Panc1 (cell line): ENCODE data around the gene DGCR2. TPM values are rescaled to one million over a fixed set of nuclear protein-coding genes. Genes with fewer than 3 reads are reported as not detected.

Experiments
- ATAC-seq: fragments of 200-7000 bp; cut with Tn5 transposase; 2 replicates; pipeline ENCODE4 v1.9.1; 2020; ENCODE audit warnings: mild to moderate bottlenecking, moderate library complexity
- BruUV-seq: library from RNA; stranded (reverse); fragments of 400-500 nt; replicated peaks from 2 replicates; lab custom pipeline; 2021; lab: Mats Ljungman, UMichigan
- CTCF ChIA-PET: fragments of 300-600 bp; sonication (Branson Sonifier 250); formaldehyde crosslinking; loops from one replicate; lab custom pipeline; 2022; ENCODE audit warnings: antibody characterized with exemption; lab: Charles Lee
- POLR2A ChIA-PET: fragments of 300-600 bp; sonication (Branson Sonifier 250); formaldehyde crosslinking; loops from one replicate; lab custom pipeline; 2022; ENCODE audit warnings: antibody characterized with exemption; lab: Charles Lee
- DNase-seq: peaks from one replicate; pipeline ENCODE4 v3.0.0-alpha.2; 2010; ENCODE audit warnings: low read depth, low spot score
- H3K27ac ChIP-seq: 2 replicates; pipeline ENCODE4 v1.5.1; 2011; ENCODE audit warnings: mild to moderate bottlenecking, low read length, inconsistent platforms
- H3K27me3 ChIP-seq: fragments of 200-500 bp; sonication (Bioruptor generic); 2 replicates; pipeline ENCODE4 v1.6.0; 2014; ENCODE audit warnings: low read length, inconsistent platforms; ENCODE audit not compliant: control insufficient read depth, insufficient read depth
- H3K36me3 ChIP-seq: fragments of 200-500 bp; sonication (Bioruptor generic); 2 replicates; pipeline ENCODE4 v1.5.1; 2014; ENCODE audit warnings: inconsistent platforms, mild to moderate bottlenecking, low read length, moderate library complexity; ENCODE audit not compliant: control insufficient read depth, insufficient read depth
- H3K4me1 ChIP-seq: 2 replicates; pipeline ENCODE4 v1.5.1; 2011; ENCODE audit warnings: inconsistent platforms, mild to moderate bottlenecking, low read length, moderate library complexity; ENCODE audit not compliant: control insufficient read depth, insufficient read depth
- H3K4me3 ChIP-seq, 2 experiments: 2 replicates each; pipeline ENCODE4 v1.5.1; 2011 to 2012; ENCODE audit warnings: low read depth in 2 of 2, low read length in 2 of 2, mild to moderate bottlenecking in 2 of 2, inconsistent platforms in 1 of 2, moderate library complexity in 1 of 2
- H3K9me3 ChIP-seq: fragments of 200-500 bp; sonication (Bioruptor generic); 2 replicates; pipeline ENCODE4 v1.5.1; 2014; ENCODE audit warnings: low read depth, mild to moderate bottlenecking, inconsistent platforms, low read length, moderate library complexity; ENCODE audit not compliant: control insufficient read depth, insufficient read depth
- POLR2AphosphoS5 ChIP-seq: IDR thresholded peaks from 2 replicates; pipeline ENCODE4 v1.6.1; 2012; ENCODE audit warnings: mild to moderate bottlenecking, low read depth, low read length, moderate library complexity
- SIN3A ChIP-seq: IDR thresholded peaks from 2 replicates; pipeline ENCODE4 v1.6.1; 2012; ENCODE audit warnings: low read depth, mild to moderate bottlenecking, low read length, moderate library complexity, borderline replicate concordance; ENCODE audit not compliant: insufficient read depth
- TCF7L2 ChIP-seq: IDR thresholded peaks from 2 replicates; pipeline ENCODE4 v1.6.1; 2011; ENCODE audit warnings: mild to moderate bottlenecking, low read depth, low read length, inconsistent platforms
- in situ Hi-C: cut with HindIII; loops from 2 replicates; pipeline ENCODE4 v1.10.0; 2016; ENCODE audit warnings: low sequenced_read_pairs, low pct_unique_long_range_greater_than_20kb
- intact Hi-C: fragments of 100-400 bp; cut with micrococcal nuclease; formaldehyde crosslinking; loops from one replicate; pipeline ENCODE4 v1.10.0; 2022; ENCODE audit not compliant: unreplicated experiment
- total RNA-seq: library from RNA; stranded (reverse); gene quantifications from one replicate; pipeline ENCODE4 v1.2.1, GENCODE V29; 2021; ENCODE audit not compliant: unreplicated experiment
- TF ChIP-seq, protein P1 (sequence below): fragments of 450-650 bp; IDR thresholded peaks from 2 replicates; pipeline ENCODE4 v1.5.1; 2017; ENCODE audit warnings: mild to moderate bottlenecking
- TF ChIP-seq, protein P2 (sequence below), 2 experiments: IDR thresholded peaks; 2 replicates each; pipeline ENCODE4 v1.6.1; 2011 to 2012; ENCODE audit warnings: low read depth in 2 of 2, control low read depth in 1 of 2, low read length in 1 of 2, mild to moderate bottlenecking in 1 of 2, moderate library complexity in 1 of 2; ENCODE audit not compliant: insufficient read depth in 1 of 2

DGCR2 gene
- total RNA-seq, 1 experiment from 2014 or later, result 35.1 TPM

DNA sequence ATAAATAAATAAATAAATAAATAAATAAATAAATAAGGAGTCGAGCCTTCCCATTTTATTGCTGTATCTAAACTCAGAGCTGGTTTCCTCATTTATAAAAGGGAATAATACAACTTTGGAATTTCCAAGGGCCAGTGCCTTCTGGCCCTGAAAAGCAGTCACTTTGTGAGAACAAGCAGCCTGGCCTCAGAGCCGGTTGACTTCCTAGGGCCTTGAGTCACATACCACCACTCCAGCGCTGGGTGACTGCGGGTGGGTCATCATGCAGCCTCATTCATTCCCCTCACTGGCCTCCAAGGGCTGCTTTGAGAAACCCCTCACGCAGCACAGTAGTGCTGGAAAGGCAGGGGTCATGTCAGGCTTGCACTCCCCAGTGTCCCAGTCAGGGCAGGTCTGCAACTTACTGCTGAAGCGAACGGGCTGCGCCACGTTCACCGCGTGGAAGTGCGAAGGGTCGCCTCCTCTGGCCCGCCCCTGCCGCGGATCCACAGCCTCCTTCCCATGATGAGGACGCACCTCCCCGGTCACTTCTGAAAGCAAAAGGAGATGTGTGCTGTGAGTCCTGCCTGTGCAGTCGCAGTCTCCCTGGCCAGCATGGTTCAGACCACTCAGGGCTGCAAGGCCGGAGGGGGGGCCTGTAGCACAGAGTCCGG lies 54.4 kb downstream of the DGCR2 start:
- POLR2A ChIA-PET, result no interaction called here
- H3K36me3 ChIP-seq, result no peaks in the 10 kb centered on the region
- intact Hi-C loops, result no loop called here

DNA sequence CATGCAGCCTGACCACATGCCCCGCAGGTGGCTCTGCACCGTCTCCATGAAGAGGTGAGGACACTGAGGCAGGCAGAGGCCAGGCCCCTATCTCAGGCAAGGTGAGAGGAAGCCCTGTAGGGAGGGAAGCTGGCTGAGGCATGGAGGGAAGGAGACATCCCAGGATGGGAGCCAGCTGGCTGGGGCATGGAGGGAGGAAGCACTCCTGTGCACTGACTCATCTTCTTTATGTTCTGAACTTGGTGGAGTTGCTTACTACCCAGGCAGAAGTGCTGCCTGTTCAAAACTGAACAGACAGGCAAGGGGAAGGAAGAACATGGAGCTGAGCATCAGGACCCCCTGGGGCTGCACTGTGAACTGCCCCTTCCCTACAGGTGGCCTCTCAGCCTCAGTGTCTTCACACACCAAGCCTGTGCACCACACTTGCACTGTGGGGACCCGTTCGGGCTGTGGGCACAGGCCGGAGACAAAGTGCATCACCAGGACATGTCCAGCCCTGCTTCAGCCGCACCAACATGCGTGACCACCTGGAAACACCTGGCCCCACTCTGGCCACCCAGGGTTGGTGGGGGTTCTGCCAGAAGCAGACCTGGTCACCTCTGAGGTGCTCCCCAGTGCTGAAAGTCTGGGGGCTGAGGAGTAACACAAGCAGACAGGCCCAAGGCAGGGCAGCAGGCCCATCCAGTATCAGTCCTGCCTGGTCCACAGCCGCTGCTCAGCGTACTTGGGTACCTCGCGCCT lies 55.5 kb downstream of the DGCR2 start:
- TF ChIP-seq, protein P1, sequence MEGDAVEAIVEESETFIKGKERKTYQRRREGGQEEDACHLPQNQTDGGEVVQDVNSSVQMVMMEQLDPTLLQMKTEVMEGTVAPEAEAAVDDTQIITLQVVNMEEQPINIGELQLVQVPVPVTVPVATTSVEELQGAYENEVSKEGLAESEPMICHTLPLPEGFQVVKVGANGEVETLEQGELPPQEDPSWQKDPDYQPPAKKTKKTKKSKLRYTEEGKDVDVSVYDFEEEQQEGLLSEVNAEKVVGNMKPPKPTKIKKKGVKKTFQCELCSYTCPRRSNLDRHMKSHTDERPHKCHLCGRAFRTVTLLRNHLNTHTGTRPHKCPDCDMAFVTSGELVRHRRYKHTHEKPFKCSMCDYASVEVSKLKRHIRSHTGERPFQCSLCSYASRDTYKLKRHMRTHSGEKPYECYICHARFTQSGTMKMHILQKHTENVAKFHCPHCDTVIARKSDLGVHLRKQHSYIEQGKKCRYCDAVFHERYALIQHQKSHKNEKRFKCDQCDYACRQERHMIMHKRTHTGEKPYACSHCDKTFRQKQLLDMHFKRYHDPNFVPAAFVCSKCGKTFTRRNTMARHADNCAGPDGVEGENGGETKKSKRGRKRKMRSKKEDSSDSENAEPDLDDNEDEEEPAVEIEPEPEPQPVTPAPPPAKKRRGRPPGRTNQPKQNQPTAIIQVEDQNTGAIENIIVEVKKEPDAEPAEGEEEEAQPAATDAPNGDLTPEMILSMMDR, result no peak
- TF ChIP-seq POLR2AphosphoS5 (no peak), TCF7L2 (no peak), SIN3A (no peak)
- TF ChIP-seq, protein P2, sequence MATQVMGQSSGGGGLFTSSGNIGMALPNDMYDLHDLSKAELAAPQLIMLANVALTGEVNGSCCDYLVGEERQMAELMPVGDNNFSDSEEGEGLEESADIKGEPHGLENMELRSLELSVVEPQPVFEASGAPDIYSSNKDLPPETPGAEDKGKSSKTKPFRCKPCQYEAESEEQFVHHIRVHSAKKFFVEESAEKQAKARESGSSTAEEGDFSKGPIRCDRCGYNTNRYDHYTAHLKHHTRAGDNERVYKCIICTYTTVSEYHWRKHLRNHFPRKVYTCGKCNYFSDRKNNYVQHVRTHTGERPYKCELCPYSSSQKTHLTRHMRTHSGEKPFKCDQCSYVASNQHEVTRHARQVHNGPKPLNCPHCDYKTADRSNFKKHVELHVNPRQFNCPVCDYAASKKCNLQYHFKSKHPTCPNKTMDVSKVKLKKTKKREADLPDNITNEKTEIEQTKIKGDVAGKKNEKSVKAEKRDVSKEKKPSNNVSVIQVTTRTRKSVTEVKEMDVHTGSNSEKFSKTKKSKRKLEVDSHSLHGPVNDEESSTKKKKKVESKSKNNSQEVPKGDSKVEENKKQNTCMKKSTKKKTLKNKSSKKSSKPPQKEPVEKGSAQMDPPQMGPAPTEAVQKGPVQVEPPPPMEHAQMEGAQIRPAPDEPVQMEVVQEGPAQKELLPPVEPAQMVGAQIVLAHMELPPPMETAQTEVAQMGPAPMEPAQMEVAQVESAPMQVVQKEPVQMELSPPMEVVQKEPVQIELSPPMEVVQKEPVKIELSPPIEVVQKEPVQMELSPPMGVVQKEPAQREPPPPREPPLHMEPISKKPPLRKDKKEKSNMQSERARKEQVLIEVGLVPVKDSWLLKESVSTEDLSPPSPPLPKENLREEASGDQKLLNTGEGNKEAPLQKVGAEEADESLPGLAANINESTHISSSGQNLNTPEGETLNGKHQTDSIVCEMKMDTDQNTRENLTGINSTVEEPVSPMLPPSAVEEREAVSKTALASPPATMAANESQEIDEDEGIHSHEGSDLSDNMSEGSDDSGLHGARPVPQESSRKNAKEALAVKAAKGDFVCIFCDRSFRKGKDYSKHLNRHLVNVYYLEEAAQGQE (IDR thresholded peaks at IDR 0.05; ENCODE audit: insufficient read depth in 1 of 2, low read depth in 2 of 2, low read length in 1 of 2), result no peak
- Histone ChIP-seq H3K9me3 (no peaks in the 10 kb centered on the region), H3K27ac (no peak overlapping the region), H3K4me1 (no peaks in the 10 kb centered on the region), H3K4me3 (no peak overlapping the region), H3K27me3 (no peaks in the 10 kb centered on the region), H3K36me3 (no peaks in the 10 kb centered on the region)
- CTCF ChIA-PET, result no interaction called here
- DNase-seq (no peak), ATAC-seq (no peak)
- POLR2A ChIA-PET, result no interaction called here
- no TSS peak for BruUV-seq
- intact Hi-C loops (no loop called here), in situ Hi-C loops (no loop called here)

More for the DNA sequence above, 54.4 kb downstream of the DGCR2 start:
- Histone ChIP-seq H3K9me3 (no peaks in the 10 kb centered on the region), H3K4me1 (no peaks in the 10 kb centered on the region), H3K27ac (no peak overlapping the region), H3K4me3 (no peak overlapping the region), H3K27me3 (no peaks in the 10 kb centered on the region)
- TF ChIP-seq TCF7L2 (no peak), POLR2AphosphoS5 (no peak), SIN3A (no peak)
- TF ChIP-seq, protein P2 (IDR thresholded peaks at IDR 0.05; ENCODE audit: insufficient read depth in 1 of 2, low read depth in 2 of 2, low read length in 1 of 2), result no peak
- TF ChIP-seq, protein P1, result no peak
- DNase-seq (no peak), ATAC-seq (no peak)
- BruUV-seq, result no TSS peak
- CTCF ChIA-PET, result no interaction called here
- in situ Hi-C loops, result no loop called here
